Pancreas (tissue), 10 donors: Measurements from ENCODE around the gene TSPOAP1. TPM values are rescaled to one million over a fixed set of nuclear protein-coding genes. Genes with fewer than 3 reads are reported as not detected.
A peak's percentile ranks its signal among the peaks of the same experiment; 100 is the strongest.

ENCODE experiments used
- ATAC-seq, 4 donors: fragments of 200-7000 bp; cut with Tn5 transposase; one replicate each; pipeline versions ENCODE4 v1.8.0 to v1.9.1; 2020; ENCODE audit warnings: mild to moderate bottlenecking in 4 of 4, moderate library complexity in 4 of 4
- DNase-seq, 6 donors: peaks; one replicate each; pipeline ENCODE4 v3.0.0-alpha.2; 2020
- FAIRE-seq: peaks from 2 replicates; lab custom pipeline; 2012; peaks lifted over from hg19 to GRCh38; lab: Jason Lieb, UNC
- H3K27ac ChIP-seq, 4 donors: fragments of 200-600 bp; sonication (generic); 1 replicate in 3 of 4; 2 replicates in 1 of 4; pipeline versions ENCODE4 v1.5.0 to v1.8.0; 2020
- H3K27me3 ChIP-seq, 4 donors: fragments of 200-600 bp; one replicate each; pipeline ENCODE4 v1.8.0; 2021
- H3K36me3 ChIP-seq, 3 donors: fragments of 200-600 bp; sonication (generic) in 1 of 3; one replicate each; pipeline versions ENCODE4 v1.5.0 to v1.8.0; 2020 to 2021
- H3K4me1 ChIP-seq, 3 donors: fragments of 200-600 bp; one replicate each; pipeline ENCODE4 v1.8.0; 2021
- H3K4me3 ChIP-seq, 4 donors: fragments of 200-600 bp; sonication (generic) in 2 of 4; one replicate each; pipeline versions ENCODE4 v1.5.0 to v1.8.0; 2020 to 2021
- H3K9me3 ChIP-seq, 4 donors: fragments of 200-600 bp; one replicate each; pipeline ENCODE4 v1.8.0; 2021
- CTCF ChIP-seq, 4 donors: fragments of 200-600 bp; sonication (generic) in 3 of 4; IDR thresholded peaks; one replicate each; pipeline versions ENCODE4 v1.5.0 to v1.8.0; 2021; ENCODE audit warnings: antibody characterized with exemption in 4 of 4
- WGBS, 2 donors: extraction: QIAGEN DNeasy Blood & Tissue Kit; methylation state at CpG; one replicate each; pipeline ENCODE4 v1.1.7; 2013; 5-methylcytosine and 5-hydroxymethylcytosine counted together
- intact Hi-C, 3 donors: fragments of 100-400 bp; cut with DNase I; formaldehyde crosslinking; loops; one replicate each; pipeline versions ENCODE4 v1.11.1 to v1.14.2; 2022
- polyA plus RNA-seq, 2 donors: library from polyadenylated mRNA; stranded (reverse); fragments of 200-250 nt; gene quantifications; one replicate each; pipeline ENCODE4 v1.2.3, GENCODE V29; 2013
- total RNA-seq, 6 donors: library from RNA; stranded (reverse); fragmentation: NEBNext Ultra II Directional in 4 of 6; extraction: Animal tissue kit (Norgen Biotek cat#: 25700) in 4 of 6; gene quantifications; one replicate each; pipeline versions ENCODE4 v1.2.1 to v1.2.4, GENCODE V29; 2021 to 2023
- donor health status: healthy with polysubstance abuse.
- donor health status: DM: no; HTN: no; CAD: no; lungs with moderate emphysema.
- donor health status: DM: no; HTN: no; CAD: no.
- donor health status: control.
- donor health status: control.
- donor health status: Bipolar disorder and iron deficiency.
- donor health status: DM: yes; HTN: yes; CAD: no.
- donor health status: DM: no; HTN: no; CAD: no.
- donor health status: DM: no; HTN: no; CAD: no.
- donor health status: DM: yes; HTN: yes; CAD: no.

Gene TSPOAP1
- total and polyA plus RNA-seq, 8 donors, result 7.0 to 90.2 (median 14.8) TPM

GRCh38 chr17:58321571-58322525 is 6.7 kb downstream of the TSPOAP1 start:
- no peak for ATAC-seq
- TF ChIP-seq CTCF (IDR thresholded peaks at IDR 0.05), result no peak
- no peaks in the 10 kb centered on the region for H3K4me1 ChIP-seq
- WGBS, 2 donors, result 90 to 93% methylated on average over 18 of the region's 18 CpGs
- peak in 2 of 6 donors; percentile 38 to 49 for DNase-seq
- H3K36me3 ChIP-seq, result no peaks in the 10 kb centered on the region
- FAIRE-seq, result no peak
- H3K4me3 ChIP-seq, result no peak overlapping the region
- intact Hi-C loops, result loop anchor here in 1 of 3 donors (5.0 kb wide), 1 partner anchor 125 kb away; no protein-coding TSS in a partner anchor
- no peaks in the 10 kb centered on the region for H3K27me3 ChIP-seq
- no peak overlapping the region for H3K27ac ChIP-seq
- H3K9me3 ChIP-seq, result no peaks in the 10 kb centered on the region

GRCh38 chr17:58320570-58321323 is 7.8 kb downstream of the TSPOAP1 start:
- Histone ChIP-seq H3K4me3 (no peak overlapping the region), H3K27ac (no peak overlapping the region), H3K4me1 (no peaks in the 10 kb centered on the region), H3K36me3 (no peaks in the 10 kb centered on the region), H3K27me3 (no peaks in the 10 kb centered on the region), H3K9me3 (no peaks in the 10 kb centered on the region)
- FAIRE-seq (no peak), DNase-seq (no peak), ATAC-seq (no peak)
- no peak for TF ChIP-seq CTCF (IDR thresholded peaks at IDR 0.05)
- WGBS, 2 donors, result 91 to 97% methylated on average over 8 to 9 of the region's 9 CpGs
- intact Hi-C loops, result loop anchor here in 1 of 3 donors (5.0 kb wide), 1 partner anchor 127 kb away; no protein-coding TSS in a partner anchor

- Histone ChIP-seq H3K27ac (no peak overlapping the region), H3K4me1 (no peaks in the 10 kb centered on the region), H3K4me3 (no peak overlapping the region), H3K36me3 (no peaks in the 10 kb centered on the region), H3K9me3 (no peaks in the 10 kb centered on the region), H3K27me3 (no peaks in the 10 kb centered on the region)
- FAIRE-seq (no peak), DNase-seq (peak in 3 of 6 donors; percentile 7 to 31 (median 20)), ATAC-seq (no peak)
- 93 to 96% methylated on average over 7 of the region's 7 CpGs for WGBS, 2 donors
- intact Hi-C loops, result loop anchor here in 1 of 3 donors (5.0 kb wide), 1 partner anchor 127 kb away; no protein-coding TSS in a partner anchor
- TF ChIP-seq CTCF (IDR thresholded peaks at IDR 0.05), result no peak
Measured at GRCh38 chr17:58320163-58320558, 8.4 kb downstream of the TSPOAP1 start.

- TF ChIP-seq CTCF (IDR thresholded peaks at IDR 0.05), result no peak
Measured at GRCh38 chr17:58319173-58320162, 9.1 kb downstream of the TSPOAP1 start.

More at GRCh38 chr17:58319173-58320162, 9.1 kb downstream of the TSPOAP1 start:
- intact Hi-C loops, result loop anchor here in 1 of 3 donors (5.0 kb wide), 1 partner anchor 128 kb away; no protein-coding TSS in a partner anchor
- WGBS, 2 donors, result 82 to 89% methylated on average over 25 of the region's 25 CpGs
- ATAC-seq, result no peak
- no peaks in the 10 kb centered on the region for H3K36me3 ChIP-seq
- H3K4me3 ChIP-seq, result no peak overlapping the region
- no peak for FAIRE-seq
- DNase-seq, result peak in 2 of 6 donors; percentile 43 to 54
- H3K27ac ChIP-seq, result no peak overlapping the region
- H3K4me1 ChIP-seq, result no peaks in the 10 kb centered on the region
- no peaks in the 10 kb centered on the region for H3K9me3 ChIP-seq
- no peaks in the 10 kb centered on the region for H3K27me3 ChIP-seq
